ENCODE data around the gene UBE2H.

The UBE2H gene

DNA sequence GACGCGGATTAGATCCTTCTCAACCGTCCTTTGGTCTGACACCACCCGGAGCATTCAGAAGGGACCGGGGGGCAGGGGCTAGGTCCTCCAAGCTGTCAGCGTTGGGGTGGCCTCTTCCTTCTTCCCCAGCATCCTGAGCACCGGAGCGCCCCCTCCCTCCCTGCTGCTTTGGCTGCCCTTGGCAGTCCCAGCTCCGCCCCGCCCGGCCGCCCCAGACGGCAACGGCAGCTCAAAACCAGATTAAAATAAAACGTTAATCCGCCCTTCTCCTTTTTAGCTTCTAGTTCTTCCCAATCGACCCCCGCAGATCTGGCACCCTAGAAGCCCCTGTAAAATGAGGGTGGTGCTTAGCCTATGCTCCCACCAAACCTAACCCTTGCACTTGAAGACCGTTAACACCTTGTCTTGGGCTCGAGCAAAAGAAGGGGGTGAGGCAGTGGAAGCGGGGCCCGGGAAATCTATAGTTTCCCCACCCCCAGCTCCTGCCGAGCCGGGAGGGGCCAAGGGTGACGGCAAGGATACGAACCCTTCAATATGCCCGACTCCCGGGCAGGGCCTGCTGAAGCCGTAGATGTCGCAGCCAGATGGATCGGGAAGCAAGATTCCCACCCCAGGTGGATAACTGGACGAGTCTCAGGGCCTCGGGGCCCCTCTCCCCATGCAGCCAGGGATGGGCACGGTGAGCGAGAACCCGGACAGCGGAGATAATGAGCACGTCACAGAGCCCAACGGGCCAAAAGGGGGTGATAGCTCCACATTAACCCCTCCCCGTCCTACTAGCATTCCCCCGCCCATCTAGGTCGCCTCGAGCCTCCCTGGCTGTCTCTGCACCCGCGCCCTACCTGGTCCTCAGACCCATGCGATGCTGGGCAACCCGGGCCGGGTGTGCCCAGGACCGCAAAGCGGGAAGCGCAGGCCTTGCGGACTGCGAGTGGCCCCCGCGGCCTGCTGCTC, 171.5 kb downstream of the UBE2H start:
- TF ChIP-seq, protein P1, sequence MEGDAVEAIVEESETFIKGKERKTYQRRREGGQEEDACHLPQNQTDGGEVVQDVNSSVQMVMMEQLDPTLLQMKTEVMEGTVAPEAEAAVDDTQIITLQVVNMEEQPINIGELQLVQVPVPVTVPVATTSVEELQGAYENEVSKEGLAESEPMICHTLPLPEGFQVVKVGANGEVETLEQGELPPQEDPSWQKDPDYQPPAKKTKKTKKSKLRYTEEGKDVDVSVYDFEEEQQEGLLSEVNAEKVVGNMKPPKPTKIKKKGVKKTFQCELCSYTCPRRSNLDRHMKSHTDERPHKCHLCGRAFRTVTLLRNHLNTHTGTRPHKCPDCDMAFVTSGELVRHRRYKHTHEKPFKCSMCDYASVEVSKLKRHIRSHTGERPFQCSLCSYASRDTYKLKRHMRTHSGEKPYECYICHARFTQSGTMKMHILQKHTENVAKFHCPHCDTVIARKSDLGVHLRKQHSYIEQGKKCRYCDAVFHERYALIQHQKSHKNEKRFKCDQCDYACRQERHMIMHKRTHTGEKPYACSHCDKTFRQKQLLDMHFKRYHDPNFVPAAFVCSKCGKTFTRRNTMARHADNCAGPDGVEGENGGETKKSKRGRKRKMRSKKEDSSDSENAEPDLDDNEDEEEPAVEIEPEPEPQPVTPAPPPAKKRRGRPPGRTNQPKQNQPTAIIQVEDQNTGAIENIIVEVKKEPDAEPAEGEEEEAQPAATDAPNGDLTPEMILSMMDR (IDR thresholded peaks at IDR 0.05; ENCODE audit: borderline replicate concordance, insufficient read depth, low read depth, low read length): no peak
- H3K4me3 ChIP-seq (ENCODE audit: low read depth, low read length): peak overlapping the region; percentile 58
